K562 (cell line): ENCODE measurements around the gene TMED7. TPM values are rescaled to one million over a fixed set of nuclear protein-coding genes. Genes with fewer than 3 reads are reported as not detected.

ENCODE experiments used
- ATAC-seq: fragments of 200-7000 bp; cut with Tn5 transposase; 3 replicates; pipeline ENCODE4 v1.9.1; 2020; ENCODE audit warnings: moderate library complexity
- BruUV-seq: library from RNA; stranded (reverse); fragments of 400-500 nt; replicated peaks from 2 replicates; lab custom pipeline; 2021; lab: Mats Ljungman, UMichigan
- CTCF ChIA-PET: fragments of 300-600 bp; formaldehyde crosslinking; extraction: SDS; loops from one replicate; lab custom pipeline; 2021; ENCODE audit warnings: low intra/inter-chr PET ratio; lab: Yijun Ruan, JAX
- POLR2A ChIA-PET: fragments of 300-600, 350-650 bp; sonication (Branson Sonifier 250); formaldehyde crosslinking; extraction: SDS; loops from one replicate; lab custom pipeline; 2021; ENCODE audit warnings: antibody characterized with exemption, inconsistent platforms; lab: Yijun Ruan, JAX
- DNase-seq, 4 experiments: peaks; one replicate each; pipeline versions ENCODE4 v3.0.0 to v3.0.0-alpha.2; 2011 to 2018; ENCODE audit warnings: low spot score in 3 of 4, mixed read lengths in 3 of 4; ENCODE audit errors: extremely low read depth in 1 of 4
- FAIRE-seq: peaks from 2 replicates; lab custom pipeline; 2011; peaks lifted over from hg19 to GRCh38; lab: Jason Lieb, UNC
- H2AFZ ChIP-seq: 2 replicates; pipeline ENCODE4 v1.6.0; 2011; ENCODE audit warnings: low read depth, low read length, control low read depth, inconsistent platforms
- H3K27ac ChIP-seq: fragments of 200-600 bp; 3 replicates; pipeline ENCODE4 v1.8.0; 2011; ENCODE audit warnings: low read depth, mild to moderate bottlenecking, control low read depth, inconsistent platforms, low read length, moderate library complexity, mixed read lengths; ENCODE audit errors: extremely low read depth
- H3K27me3 ChIP-seq, 2 experiments: fragments of 300-600 bp in 1 of 2; 2 replicates in 1 of 2; 3 replicates in 1 of 2; pipeline versions ENCODE4 v1.6.0 to v1.8.0; 2011; ENCODE audit warnings: inconsistent platforms in 2 of 2, low read length in 2 of 2, mild to moderate bottlenecking in 1 of 2, mixed read lengths in 1 of 2, moderate library complexity in 1 of 2; ENCODE audit not compliant: control insufficient read depth in 2 of 2, insufficient read depth in 2 of 2
- H3K36me3 ChIP-seq: fragments of 300-600 bp; 3 replicates; pipeline ENCODE4 v1.8.0; 2011; ENCODE audit warnings: mild to moderate bottlenecking, low read length, inconsistent platforms; ENCODE audit not compliant: control insufficient read depth, insufficient read depth
- H3K4me1 ChIP-seq, 2 experiments: fragments of 200-600 bp in 1 of 2; replicated peaks in 1 of 2; 2 replicates in 1 of 2; 3 replicates in 1 of 2; pipeline versions ENCODE4 v1.5.1 to v1.8.0; 2011; ENCODE audit warnings: inconsistent platforms in 2 of 2, low read length in 2 of 2, mild to moderate bottlenecking in 1 of 2, mixed read lengths in 1 of 2, moderate library complexity in 1 of 2; ENCODE audit not compliant: control insufficient read depth in 2 of 2, insufficient read depth in 2 of 2
- H3K4me2 ChIP-seq: 2 replicates; pipeline ENCODE4 v1.6.1; 2011; ENCODE audit warnings: low read length, control low read depth, inconsistent platforms, mixed read lengths; ENCODE audit not compliant: insufficient read depth
- H3K4me3 ChIP-seq: fragments of 200-600 bp; sonication (generic), shearing (Covaris generic); 2 replicates; pipeline ENCODE4 v1.5.1; 2016; ENCODE audit warnings: control low read depth, inconsistent platforms
- H3K79me2 ChIP-seq: fragments of 200-600 bp; 3 replicates; pipeline ENCODE4 v1.8.0; 2011; ENCODE audit warnings: low read length, inconsistent platforms; ENCODE audit not compliant: control insufficient read depth, insufficient read depth
- H3K9ac ChIP-seq, 2 experiments: 2 replicates each; pipeline versions ENCODE4 v1.6.0 to v1.6.1; 2011; ENCODE audit warnings: low read depth in 2 of 2, low read length in 2 of 2, control low read depth in 1 of 2, inconsistent platforms in 1 of 2, mild to moderate bottlenecking in 1 of 2, mixed read lengths in 1 of 2; ENCODE audit not compliant: insufficient read depth in 1 of 2
- H3K9me1 ChIP-seq: one replicate; pipeline ENCODE4 v1.6.0; 2011; ENCODE audit warnings: inconsistent platforms, mild to moderate bottlenecking, low read length, moderate library complexity; ENCODE audit not compliant: control insufficient read depth, insufficient read depth
- H3K9me3 ChIP-seq: replicated peaks from 2 replicates; pipeline ENCODE4 v1.5.1; 2011; ENCODE audit warnings: low read depth, low read length, inconsistent platforms; ENCODE audit not compliant: control insufficient read depth, insufficient read depth
- H4K20me1 ChIP-seq: replicated peaks from 2 replicates; pipeline ENCODE4 v1.6.1; 2011; ENCODE audit warnings: low read length, inconsistent platforms, mixed read lengths; ENCODE audit not compliant: control insufficient read depth, insufficient read depth
- CBFA2T2 ChIP-seq: fragments of 450-650 bp; conservative IDR thresholded peaks from 2 replicates; pipeline ENCODE4 v1.6.1; 2017; ENCODE audit warnings: mild to moderate bottlenecking
- CBFA2T3 ChIP-seq: fragments of 450-650 bp; IDR thresholded peaks from 2 replicates; pipeline ENCODE4 v1.6.1; 2017
- CHD4 ChIP-seq: fragments of 200-600 bp; sonication (generic); IDR thresholded peaks from 3 replicates; pipeline ENCODE4 v1.6.1; 2012; ENCODE audit warnings: low read depth, mild to moderate bottlenecking, mixed read lengths, low read length, inconsistent platforms; ENCODE audit not compliant: insufficient read depth, insufficient replicate concordance, poor library complexity, severe bottlenecking
- HDAC3 ChIP-seq: fragments of 450-650 bp; IDR thresholded peaks from 2 replicates; pipeline ENCODE4 v1.6.1; 2018; ENCODE audit warnings: borderline replicate concordance, mild to moderate bottlenecking, moderate library complexity; ENCODE audit not compliant: partially characterized antibody
- HMG20B ChIP-seq: fragments of 250-450 bp; sonication (Bioruptor Pico); IDR thresholded peaks from 2 replicates; pipeline ENCODE4 v1.5.0; 2021; ENCODE audit warnings: mild to moderate bottlenecking
- JUNB ChIP-seq: fragments of 450-650 bp; formaldehyde crosslinking; conservative IDR thresholded peaks from 2 replicates; pipeline ENCODE4 v1.4.0; 2020; ENCODE audit warnings: mild to moderate bottlenecking
- LCOR ChIP-seq: sonication (generic); formaldehyde crosslinking; IDR thresholded peaks from 2 replicates; pipeline ENCODE4 v1.8.0; 2022; ENCODE audit warnings: mild to moderate bottlenecking, missing genetic modification reagents
- PHTF2 ChIP-seq: fragments of 250-450 bp; sonication (Bioruptor Pico); IDR thresholded peaks from 2 replicates; pipeline ENCODE4 v1.5.0; 2021; ENCODE audit warnings: mild to moderate bottlenecking
- RBM39 ChIP-seq: fragments of 200-400 bp; formaldehyde crosslinking; optimal IDR thresholded peaks from 2 replicates; pipeline ENCODE3; 2018; ENCODE audit warnings: low read depth, low read length
- SIX5 ChIP-seq, 2 experiments: IDR thresholded peaks; 2 replicates each; pipeline ENCODE4 v1.6.1; 2011; ENCODE audit warnings: low read length in 2 of 2, borderline replicate concordance in 1 of 2, low read depth in 1 of 2, mild to moderate bottlenecking in 1 of 2, moderate library complexity in 1 of 2; ENCODE audit not compliant: insufficient read depth in 1 of 2
- SMAD4 ChIP-seq: fragments of 250-450 bp; sonication (Bioruptor Pico); conservative IDR thresholded peaks from 2 replicates; pipeline ENCODE4 v1.8.0; 2021; ENCODE audit warnings: inconsistent platforms, mild to moderate bottlenecking, moderate library complexity
- TAF9B ChIP-seq: fragments of 450-650 bp; IDR thresholded peaks from 2 replicates; pipeline ENCODE4 v1.6.1; 2018; ENCODE audit warnings: mild to moderate bottlenecking; ENCODE audit not compliant: partially characterized antibody
- ZZZ3 ChIP-seq: fragments of 450-650 bp; IDR thresholded peaks from 2 replicates; pipeline ENCODE4 v1.6.1; 2016; ENCODE audit warnings: antibody characterized with exemption, mild to moderate bottlenecking, moderate library complexity
- WGBS: fragments of 100-300 bp; shearing (Covaris generic); methylation state at CpG from one replicate; pipeline ENCODE4 v1.1.6; 2016; ENCODE audit warnings: low coverage, mixed read lengths; ENCODE audit not compliant: insufficient coverage; ENCODE audit errors: missing lambda C conversion rate; 5-methylcytosine and 5-hydroxymethylcytosine counted together
- in situ Hi-C: fragments of 300-500 bp; cut with MboI; formaldehyde crosslinking; loops from 4 replicates; pipeline ENCODE4 v1.15.0; 2018; ENCODE audit warnings: inconsistent platforms, mixed read lengths
- intact Hi-C: fragments of 100-400 bp; cut with micrococcal nuclease; formaldehyde crosslinking; loops from 2 replicates; pipeline ENCODE4 v1.14.2; 2022
- polyA plus RNA-seq, 8 experiments: library from polyadenylated mRNA; depleted of rRNA in 4 of 8; stranded (reverse) in 5 of 8; unstranded in 3 of 8; fragments of >200 nt; fragmentation: Nextera tagmentation in 2 of 8; fragmentation: Illumina TruSeq in 1 of 8; extraction: Ambion mirVana in 2 of 8; extraction: Trizol in 1 of 8; gene quantifications; 2 replicates each; pipeline versions ENCODE4 v1.2.1 to v1.2.3, GENCODE V29; 2011 to 2014; ENCODE audit warnings: inconsistent platforms in 1 of 8, missing spikeins in 1 of 8
- total RNA-seq, 7 experiments: library from RNA; depleted of rRNA in 6 of 7; stranded (reverse); fragments of >200 nt in 6 of 7; fragmentation: Illumina TruSeq in 2 of 7; extraction: Trizol in 2 of 7; gene quantifications; 2 replicates each; pipeline versions ENCODE4 v1.2.1 to v1.2.3, GENCODE V29; 2011 to 2021; ENCODE audit warnings: low replicate concordance in 1 of 7
- TF ChIP-seq, protein P1 (sequence below), 2 experiments: fragments of 200-800 bp in 1 of 2; sonication (Bioruptor generic) in 1 of 2; sonication (generic) in 1 of 2; formaldehyde crosslinking in 1 of 2; IDR thresholded peaks in 1 of 2; conservative IDR thresholded peaks in 1 of 2; 2 replicates each; pipeline versions ENCODE4 v1.5.0 to v1.6.1; 2016 to 2020; ENCODE audit warnings: missing compliant biosample characterization in 1 of 2, missing genetic modification characterization in 1 of 2, missing genetic modification reagents in 1 of 2
- TF ChIP-seq, protein P2 (sequence below), 2 experiments: fragments of 450-650 bp in 1 of 2; sonication (generic) in 1 of 2; formaldehyde crosslinking in 1 of 2; IDR thresholded peaks in 1 of 2; conservative IDR thresholded peaks in 1 of 2; 2 replicates each; pipeline versions ENCODE4 v1.6.1 to v1.8.1; 2016 to 2023; ENCODE audit warnings: mild to moderate bottlenecking in 2 of 2, moderate library complexity in 2 of 2, inconsistent platforms in 1 of 2, missing genetic modification reagents in 1 of 2
- TF ChIP-seq, protein P3 (sequence below): fragments of 250-450 bp; sonication (Bioruptor Pico); IDR thresholded peaks from 2 replicates; pipeline ENCODE4 v1.5.0; 2021

Gene TMED7
- total and polyA plus RNA-seq, 9 of the 15 experiments (the other 6 are each of a cell fraction or from before 2014, with no cell fraction given): 15.9 to 93.4 (median 41.7) TPM

DNA sequence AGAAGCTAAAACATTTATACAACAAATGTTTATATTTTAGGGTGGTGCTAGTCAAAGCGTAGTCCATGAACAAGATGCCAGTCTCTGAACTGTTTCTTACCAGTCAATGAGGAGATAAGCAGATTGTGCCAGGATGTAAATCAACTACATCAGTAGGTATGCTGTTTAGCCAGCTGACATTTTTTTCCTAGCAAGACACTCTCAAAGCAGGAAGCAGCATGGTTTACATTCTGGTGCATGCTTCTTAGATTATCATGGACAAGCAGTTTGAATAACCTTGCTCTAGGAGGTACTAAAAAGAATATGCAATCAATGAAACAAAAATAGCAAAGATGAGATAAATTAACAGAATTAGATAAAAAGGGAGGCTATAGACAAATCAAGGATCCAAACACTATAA, 40.6 kb downstream of the TMED7 start (continued):
- TF ChIP-seq, protein P1, sequence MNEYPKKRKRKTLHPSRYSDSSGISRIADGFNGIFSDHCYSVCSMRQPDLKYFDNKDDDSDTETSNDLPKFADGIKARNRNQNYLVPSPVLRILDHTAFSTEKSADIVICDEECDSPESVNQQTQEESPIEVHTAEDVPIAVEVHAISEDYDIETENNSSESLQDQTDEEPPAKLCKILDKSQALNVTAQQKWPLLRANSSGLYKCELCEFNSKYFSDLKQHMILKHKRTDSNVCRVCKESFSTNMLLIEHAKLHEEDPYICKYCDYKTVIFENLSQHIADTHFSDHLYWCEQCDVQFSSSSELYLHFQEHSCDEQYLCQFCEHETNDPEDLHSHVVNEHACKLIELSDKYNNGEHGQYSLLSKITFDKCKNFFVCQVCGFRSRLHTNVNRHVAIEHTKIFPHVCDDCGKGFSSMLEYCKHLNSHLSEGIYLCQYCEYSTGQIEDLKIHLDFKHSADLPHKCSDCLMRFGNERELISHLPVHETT (CRISPR knock-in tag; conservative IDR thresholded peaks at IDR 0.05 in 1 of 2, IDR thresholded peaks at IDR 0.05 in 1 of 2): no peak
- TF ChIP-seq, protein P2, sequence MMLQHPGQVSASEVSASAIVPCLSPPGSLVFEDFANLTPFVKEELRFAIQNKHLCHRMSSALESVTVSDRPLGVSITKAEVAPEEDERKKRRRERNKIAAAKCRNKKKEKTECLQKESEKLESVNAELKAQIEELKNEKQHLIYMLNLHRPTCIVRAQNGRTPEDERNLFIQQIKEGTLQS (IDR thresholded peaks at IDR 0.05): no peak
- TF ChIP-seq, protein P2 (CRISPR knock-in tag; conservative IDR thresholded peaks at IDR 0.05): no peak

GRCh38 chr5:115584501-115584900, 41.3 kb downstream of the TMED7 start:
- H3K4me2 ChIP-seq: no peak overlapping the region
- POLR2A ChIA-PET: no interaction called here
- DNase-seq (no peak), ATAC-seq (no peak), FAIRE-seq (no peak)
- no peak overlapping the region for H2AFZ ChIP-seq
- H3K4me1 ChIP-seq: no peaks in the 10 kb centered on the region
- WGBS: 13% methylated on average over 1 of the region's 1 CpG
- no peak overlapping the region for H3K9ac ChIP-seq
- no peaks in the 10 kb centered on the region for H4K20me1 ChIP-seq
- no TSS peak for BruUV-seq
- no peaks in the 10 kb centered on the region for H3K36me3 ChIP-seq
- in situ Hi-C loops: loop anchor here (25.0 kb wide), 1 partner anchor 1897 kb away; no protein-coding TSS in a partner anchor
- CTCF ChIA-PET: no interaction called here
- no peaks in the 10 kb centered on the region for H3K79me2 ChIP-seq
- H3K27ac ChIP-seq: no peak overlapping the region
- no peaks in the 10 kb centered on the region for H3K27me3 ChIP-seq
- no peaks in the 10 kb centered on the region for H3K9me3 ChIP-seq
- no peak overlapping the region for H3K4me3 ChIP-seq
- intact Hi-C loops: loop anchor here (10.0 kb wide), 1 partner anchor 1970 kb away; no protein-coding TSS in a partner anchor
- H3K9me1 ChIP-seq: no peaks in the 10 kb centered on the region
- TF ChIP-seq RBM39 (no peak), PHTF2 (CRISPR knock-in tag) (no peak), CBFA2T3 (no peak), CBFA2T2 (no peak), HDAC3 (no peak), HMG20B (CRISPR knock-in tag) (no peak), JUNB (CRISPR knock-in tag) (no peak), ZZZ3 (no peak), SMAD4 (no peak), TAF9B (no peak), SIX5 (IDR thresholded peaks at IDR 0.05; ENCODE audit: borderline replicate concordance in 1 of 2, insufficient read depth in 1 of 2, low read depth in 1 of 2, low read length in 2 of 2) (no peak), CHD4 (no peak), LCOR (CRISPR knock-in tag) (no peak)
- TF ChIP-seq, protein P3, sequence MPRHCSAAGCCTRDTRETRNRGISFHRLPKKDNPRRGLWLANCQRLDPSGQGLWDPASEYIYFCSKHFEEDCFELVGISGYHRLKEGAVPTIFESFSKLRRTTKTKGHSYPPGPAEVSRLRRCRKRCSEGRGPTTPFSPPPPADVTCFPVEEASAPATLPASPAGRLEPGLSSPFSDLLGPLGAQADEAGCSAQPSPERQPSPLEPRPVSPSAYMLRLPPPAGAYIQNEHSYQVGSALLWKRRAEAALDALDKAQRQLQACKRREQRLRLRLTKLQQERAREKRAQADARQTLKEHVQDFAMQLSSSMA (CRISPR knock-in tag): no peak
